ENCODE measurements around the gene GCNT1. TPM values are rescaled to one million over a fixed set of nuclear protein-coding genes. Genes with fewer than 3 reads are reported as not detected.

GCNT1 gene
- 10 to 100 TPM in 3 of 4 donors, 1 to 10 TPM in 1; 5.7 to 45.2 (median 18.0) TPM for total RNA-seq

- TF ChIP-seq CTCF (IDR thresholded peaks at IDR 0.05), result no peak
- peak; percentile 90 for ATAC-seq (ENCODE audit: low FRiP score)
- peak; percentile 69 for DNase-seq (ENCODE audit: low spot score)
Observed at GRCh38 chr9:76458903-76459693, at the start of gene GCNT1. Gene GCNT1 (plus strand): TSS chr9:76459182. CDS start chr9:76502382, 43,200 bp downstream.

GRCh38 chr9:76412638-76413037 is 46.3 kb upstream of the GCNT1 start:
- DNase-seq (ENCODE audit: low spot score) (no peak), ATAC-seq (ENCODE audit: low FRiP score) (no peak)
- no peak for TF ChIP-seq CTCF (IDR thresholded peaks at IDR 0.05)

GRCh38 chr9:76413658-76414057 is 45.3 kb upstream of the GCNT1 start:
- ATAC-seq (ENCODE audit: low FRiP score), result no peak

GRCh38 chr9:76414661-76415060 is 44.3 kb upstream of the GCNT1 start:
- no peak for TF ChIP-seq CTCF (IDR thresholded peaks at IDR 0.05)
- ATAC-seq (ENCODE audit: low FRiP score), result no peak
- no peak for DNase-seq (ENCODE audit: low spot score)

More at GRCh38 chr9:76413658-76414057, 45.3 kb upstream of the GCNT1 start:
- no peak for DNase-seq (ENCODE audit: low spot score)
- no peak for TF ChIP-seq CTCF (IDR thresholded peaks at IDR 0.05)

GRCh38 chr9:76415154-76415553 is 43.8 kb upstream of the GCNT1 start:
- DNase-seq (ENCODE audit: low spot score), result no peak
- ATAC-seq (ENCODE audit: low FRiP score), result no peak
- no peak for TF ChIP-seq CTCF (IDR thresholded peaks at IDR 0.05)

- DNase-seq (ENCODE audit: low spot score), result no peak
- no peak for ATAC-seq (ENCODE audit: low FRiP score)
- TF ChIP-seq CTCF (IDR thresholded peaks at IDR 0.05), result no peak
Observed at GRCh38 chr9:76415731-76416130, 43.3 kb upstream of the GCNT1 start.

- no peak for DNase-seq (ENCODE audit: low spot score)
- no peak for ATAC-seq (ENCODE audit: low FRiP score)
- TF ChIP-seq CTCF (IDR thresholded peaks at IDR 0.05), result no peak
Observed at GRCh38 chr9:76417394-76417793, 41.6 kb upstream of the GCNT1 start.

Data from omental fat pad (tissue), 4 donors.